Activated naive CD8-positive, alpha-beta T cell treated with anti-CD3 and anti-CD28 coated beads, Interleukin-2, amount 50 U/mL, for 24 hours (primary cell): ENCODE data around the gene TWF1.
A peak's percentile ranks its signal among the peaks of the same experiment; 100 is the strongest.
"Not testable (repeated sequence)": the region's sequence is repeated elsewhere in the genome, so short reads cannot be mapped to it uniquely, and the experiment has no call there.

Experiments used
- ATAC-seq: fragments of 150-1000 bp; cut with Tn5 transposase; one replicate; pipeline ENCODE4 v1.10.0; 2021
- DNase-seq: peaks from one replicate; pipeline ENCODE4 v3.0.0; 2021
- H3K27ac Mint-ChIP-seq: one replicate; pipeline ENCODE4 v1.8.0; 2021; ENCODE audit warnings: mild to moderate bottlenecking, mixed read lengths
- H3K27me3 Mint-ChIP-seq: one replicate; pipeline ENCODE4 v1.8.0; 2021; ENCODE audit warnings: mixed read lengths
- H3K36me3 Mint-ChIP-seq: one replicate; pipeline ENCODE4 v1.8.0; 2021; ENCODE audit warnings: low read depth, mixed read lengths
- H3K4me1 Mint-ChIP-seq: one replicate; pipeline ENCODE4 v1.8.0; 2021; ENCODE audit warnings: mixed read lengths
- H3K4me3 Mint-ChIP-seq: one replicate; pipeline ENCODE4 v1.8.0; 2021; ENCODE audit warnings: mild to moderate bottlenecking, moderate library complexity, mixed read lengths
- H3K9me3 Mint-ChIP-seq: one replicate; pipeline ENCODE4 v1.8.0; 2021; ENCODE audit warnings: mixed read lengths

The TWF1 gene

DNA sequence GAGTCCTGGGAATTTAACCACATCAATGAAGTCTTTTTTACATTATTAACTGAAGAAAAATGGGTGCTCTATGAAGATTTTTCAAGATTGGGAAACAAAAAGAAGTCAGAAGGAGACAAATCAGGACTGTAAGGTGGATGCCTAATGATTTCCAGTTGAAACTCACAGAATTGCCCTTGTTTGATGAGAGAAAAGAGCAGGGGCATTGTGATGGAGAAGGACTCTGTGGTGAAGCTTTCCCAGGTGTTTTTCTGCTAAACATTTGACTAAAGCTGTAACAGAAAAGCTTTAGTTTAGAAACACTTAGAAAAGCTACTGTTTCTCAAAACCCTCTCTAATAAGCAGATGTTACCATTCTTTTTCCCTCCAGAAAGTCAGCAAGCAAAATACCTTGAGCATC is 41.6 kb downstream of the TWF1 start:
- no peak for ATAC-seq
- H3K27ac Mint-ChIP-seq = no peak overlapping the region
- H3K36me3 Mint-ChIP-seq = peaks cover 17% of the 10 kb centered on the region
- no peak overlapping the region for H3K4me3 Mint-ChIP-seq
- no peaks in the 10 kb centered on the region for H3K27me3 Mint-ChIP-seq
- DNase-seq = no peak
- H3K4me1 Mint-ChIP-seq = peaks cover 35% of the 10 kb centered on the region
- no peaks in the 10 kb centered on the region for H3K9me3 Mint-ChIP-seq

GRCh38 chr12:43763769-43764168 is 42.3 kb downstream of the TWF1 start:
- DNase-seq (no peak), ATAC-seq (no peak)
- H3K27ac Mint-ChIP-seq = no peak overlapping the region
- H3K4me1 Mint-ChIP-seq = peaks cover 38% of the 10 kb centered on the region
- H3K27me3 Mint-ChIP-seq = no peaks in the 10 kb centered on the region
- peaks cover 17% of the 10 kb centered on the region for H3K36me3 Mint-ChIP-seq
- no peaks in the 10 kb centered on the region for H3K9me3 Mint-ChIP-seq
- no peak overlapping the region for H3K4me3 Mint-ChIP-seq

GRCh38 chr12:43762596-43762995 is 43.5 kb downstream of the TWF1 start:
- DNase-seq (no peak), ATAC-seq (no peak)
- peaks cover 44% of the 10 kb centered on the region for H3K4me1 Mint-ChIP-seq
- H3K27me3 Mint-ChIP-seq = no peaks in the 10 kb centered on the region
- no peak overlapping the region for H3K27ac Mint-ChIP-seq
- peaks cover 9% of the 10 kb centered on the region for H3K36me3 Mint-ChIP-seq
- H3K4me3 Mint-ChIP-seq = no peak overlapping the region
- H3K9me3 Mint-ChIP-seq = no peaks in the 10 kb centered on the region

DNA sequence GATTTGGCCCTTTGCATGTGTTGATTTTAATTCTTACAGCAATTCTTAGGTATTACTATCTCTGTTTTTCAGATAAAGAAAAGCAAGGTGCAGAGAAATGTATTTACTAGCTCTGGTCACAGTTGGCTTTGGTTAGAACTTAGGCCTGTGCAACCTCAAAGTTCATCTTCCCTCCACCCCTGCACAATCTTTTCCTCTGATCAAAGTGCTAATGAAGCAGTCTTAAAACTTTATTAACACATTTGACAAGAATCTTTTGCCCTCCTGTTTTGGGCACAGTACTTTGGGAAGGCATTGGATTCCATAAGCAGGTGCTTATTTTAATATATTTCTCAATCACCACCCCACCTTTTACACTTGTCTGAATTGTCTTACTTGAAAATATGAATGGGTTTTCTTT is 44.6 kb downstream of the TWF1 start:
- DNase-seq = no peak
- Mint-ChIP-seq H3K9me3 (no peaks in the 10 kb centered on the region), H3K4me1 (peaks cover 53% of the 10 kb centered on the region), H3K27me3 (no peaks in the 10 kb centered on the region), H3K36me3 (peaks cover 11% of the 10 kb centered on the region), H3K27ac (peak overlapping the region; percentile 18), H3K4me3 (peak overlapping the region; percentile 44)
- ATAC-seq = no peak

DNA sequence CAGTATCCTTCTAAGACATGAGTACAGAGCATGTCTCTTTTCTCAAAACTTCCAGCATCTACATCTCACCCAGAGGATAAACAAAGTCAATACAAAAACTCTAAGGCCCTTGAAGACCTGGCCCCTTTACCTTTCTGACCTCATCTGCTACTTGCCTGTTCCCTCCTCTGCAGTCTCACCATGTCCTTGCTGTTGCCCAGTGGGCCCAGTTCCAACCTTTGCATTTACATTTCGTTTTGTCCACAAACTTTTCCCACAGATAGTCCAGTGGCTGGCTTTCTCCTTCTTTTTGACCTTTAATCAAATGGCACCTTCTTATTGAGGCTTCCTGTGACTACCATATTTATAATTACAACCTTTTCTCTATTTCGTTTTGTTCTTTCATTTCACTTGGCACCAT is 45.7 kb downstream of the TWF1 start:
- H3K4me3 Mint-ChIP-seq = peak overlapping the region; percentile 81

DNA sequence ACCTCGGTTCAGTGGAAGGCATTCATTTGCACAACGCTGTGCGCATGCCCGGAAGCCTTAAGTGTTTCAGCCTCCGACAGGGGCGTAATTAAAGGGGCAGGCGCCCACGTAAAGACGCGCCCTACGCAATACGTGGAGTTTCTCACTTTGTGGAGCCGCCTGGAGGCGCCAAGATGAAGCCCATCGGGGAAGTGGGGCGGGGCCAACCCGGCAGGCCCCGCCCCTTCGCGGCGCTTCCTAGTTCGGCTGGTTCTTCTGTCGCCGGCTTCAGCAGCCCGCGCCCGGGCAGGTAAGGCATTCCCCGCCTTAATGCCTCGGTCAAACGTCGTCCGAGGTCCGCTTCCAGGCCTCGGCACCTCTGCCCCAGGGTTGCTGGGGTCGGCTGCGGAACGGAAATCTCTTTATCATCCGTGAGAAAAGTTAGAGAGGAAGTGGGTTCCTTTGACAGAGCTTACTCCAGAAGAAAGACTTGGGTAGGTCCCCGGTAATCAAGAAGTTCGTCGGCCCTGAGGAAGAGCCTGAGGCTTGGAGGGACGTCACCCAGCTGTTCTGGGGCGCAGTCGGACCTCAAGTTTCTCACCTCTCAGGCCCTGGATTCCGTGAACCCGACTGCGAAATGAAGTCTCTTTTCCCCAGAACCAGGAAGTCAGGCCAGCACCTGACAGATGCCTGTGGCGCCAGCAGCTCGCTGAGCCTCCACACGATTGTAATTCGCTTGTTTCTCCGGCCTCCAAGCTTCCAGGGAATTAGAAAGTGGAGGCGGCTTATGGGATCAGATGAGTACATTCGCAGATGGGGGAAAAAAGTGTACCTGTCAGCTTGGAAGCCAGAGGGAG is 47.2 kb downstream of the TWF1 start, which contains the start of the genes IRAK4 and PUS7L:
Gene IRAK4 (plus strand): TSS at position 224 of the 836 bp plus-strand sequence. CDS start 9,161 bp downstream, outside the sequence.
Gene PUS7L (minus strand): TSS at position 63 of the 836 bp plus-strand sequence. CDS start 3,545 bp downstream, outside the sequence.
- Mint-ChIP-seq H3K36me3 (peaks cover 29% of the 10 kb centered on the region), H3K4me3 (peak within 1 kb of the TSS; percentile 81), H3K27me3 (no peaks in the 10 kb centered on the region), H3K27ac (peak within 1 kb of the TSS; percentile 97), H3K9me3 (peaks cover 5% of the 10 kb centered on the region), H3K4me1 (peaks cover 68% of the 10 kb centered on the region)
- DNase-seq (peak; percentile 93), ATAC-seq (peak; percentile 96)

More for the DNA sequence above, 45.7 kb downstream of the TWF1 start:
- DNase-seq = no peak
- Mint-ChIP-seq H3K36me3 (peaks cover 17% of the 10 kb centered on the region), H3K27me3 (no peaks in the 10 kb centered on the region), H3K27ac (peak overlapping the region; percentile 97), H3K9me3 (no peaks in the 10 kb centered on the region), H3K4me1 (peaks cover 58% of the 10 kb centered on the region)
- ATAC-seq = no peak

DNA sequence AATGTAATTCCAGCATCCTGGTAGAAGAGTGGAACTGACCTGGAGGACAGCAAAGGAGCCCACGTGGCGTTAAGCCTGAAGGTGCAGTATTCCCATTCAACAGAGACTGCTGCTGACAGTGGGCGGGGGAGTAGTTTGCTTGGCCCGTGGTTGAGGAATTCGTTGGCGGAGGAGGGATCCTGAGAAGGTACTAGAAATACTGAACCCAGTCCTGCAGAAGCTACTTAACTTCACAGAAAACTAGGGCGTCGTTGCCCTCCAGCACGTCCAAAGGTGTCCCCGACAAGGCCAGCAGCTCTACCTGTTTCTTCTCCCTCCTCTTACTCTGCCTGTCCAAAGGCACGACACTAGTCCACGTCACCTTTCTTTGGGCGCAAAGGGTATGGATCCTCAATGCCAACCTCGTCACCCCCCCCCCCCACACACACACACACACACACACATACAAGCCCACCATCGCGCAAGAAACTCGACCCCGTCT is 47.8 kb downstream of the TWF1 start:
- Mint-ChIP-seq H3K27ac (peak overlapping the region; percentile 97), H3K27me3 (no peaks in the 10 kb centered on the region), H3K36me3 (peaks cover 31% of the 10 kb centered on the region), H3K4me3 (peak overlapping the region; percentile 81), H3K4me1 (peaks cover 71% of the 10 kb centered on the region), H3K9me3 (peaks cover 5% of the 10 kb centered on the region)
- DNase-seq = peak; percentile 20
- ATAC-seq = peak; percentile 25

GRCh38 chr12:43754015-43754414 is 52.1 kb downstream of the TWF1 start:
- H3K4me3 Mint-ChIP-seq = no peak overlapping the region
- H3K27ac Mint-ChIP-seq = no peak overlapping the region
- H3K4me1 Mint-ChIP-seq = peaks cover 42% of the 10 kb centered on the region

GRCh38 chr12:43751360-43751759 is 54.8 kb downstream of the TWF1 start:
- not testable (repeated sequence) for H3K27ac Mint-ChIP-seq, H3K27me3 Mint-ChIP-seq, DNase-seq, H3K4me3 Mint-ChIP-seq, ATAC-seq
- H3K9me3 Mint-ChIP-seq = peaks cover 14% of the 10 kb centered on the region
- peaks cover 54% of the 10 kb centered on the region for H3K36me3 Mint-ChIP-seq
- H3K4me1 Mint-ChIP-seq = peaks cover 27% of the 10 kb centered on the region

More at GRCh38 chr12:43754015-43754414, 52.1 kb downstream of the TWF1 start:
- Mint-ChIP-seq H3K36me3 (peaks cover 53% of the 10 kb centered on the region), H3K27me3 (no peaks in the 10 kb centered on the region), H3K9me3 (peaks cover 14% of the 10 kb centered on the region)
- DNase-seq = no peak
- ATAC-seq = no peak

- ATAC-seq (no peak), DNase-seq (no peak)
- peaks cover 14% of the 10 kb centered on the region for H3K9me3 Mint-ChIP-seq
- peaks cover 23% of the 10 kb centered on the region for H3K4me1 Mint-ChIP-seq
- no peaks in the 10 kb centered on the region for H3K27me3 Mint-ChIP-seq
- H3K27ac Mint-ChIP-seq = no peak overlapping the region
- H3K4me3 Mint-ChIP-seq = no peak overlapping the region
- H3K36me3 Mint-ChIP-seq = peaks cover 53% of the 10 kb centered on the region
Observed at GRCh38 chr12:43750814-43751213, 55.3 kb downstream of the TWF1 start.

- peaks cover 14% of the 10 kb centered on the region for H3K4me1 Mint-ChIP-seq
- no peak for ATAC-seq
- H3K36me3 Mint-ChIP-seq = peaks cover 54% of the 10 kb centered on the region
- DNase-seq = no peak
- no peaks in the 10 kb centered on the region for H3K27me3 Mint-ChIP-seq
- H3K9me3 Mint-ChIP-seq = peaks cover 8% of the 10 kb centered on the region
- H3K4me3 Mint-ChIP-seq = no peak overlapping the region
- no peak overlapping the region for H3K27ac Mint-ChIP-seq
Observed at GRCh38 chr12:43749016-43749415, 57.1 kb downstream of the TWF1 start.

DNA sequence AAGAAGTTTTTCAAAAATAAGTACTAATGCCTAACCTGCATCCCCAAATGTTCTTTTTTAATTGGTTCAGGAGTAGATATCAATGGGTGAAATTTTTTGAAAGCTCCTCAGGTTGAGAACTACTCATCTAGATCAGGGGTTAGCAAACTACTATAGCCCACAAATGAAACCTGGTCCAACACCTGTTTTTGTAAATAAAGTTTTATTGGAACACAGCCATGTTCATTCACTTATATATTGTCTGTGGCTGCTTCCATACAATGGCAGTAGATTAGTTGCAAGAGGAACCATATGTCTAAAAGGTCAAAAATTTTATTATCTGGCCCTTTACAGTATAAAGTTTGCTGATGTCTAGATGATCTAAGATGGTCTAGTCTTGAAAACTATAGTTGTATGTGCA is 61.3 kb downstream of the TWF1 start:
- H3K4me1 Mint-ChIP-seq = no peaks in the 10 kb centered on the region
- no peaks in the 10 kb centered on the region for H3K27me3 Mint-ChIP-seq
- no peaks in the 10 kb centered on the region for H3K9me3 Mint-ChIP-seq
- DNase-seq (no peak), ATAC-seq (no peak)
- no peak overlapping the region for H3K27ac Mint-ChIP-seq
- peaks cover 42% of the 10 kb centered on the region for H3K36me3 Mint-ChIP-seq
- H3K4me3 Mint-ChIP-seq = no peak overlapping the region
